Measurements from ENCODE around the gene RBFOX2. TPM values are rescaled to one million over a fixed set of nuclear protein-coding genes. Genes with fewer than 3 reads are reported as not detected.

RBFOX2 gene
- polyA plus RNA-seq, 1 of the 3 experiments (the other 2 are of a cell fraction): 115 TPM

DNA sequence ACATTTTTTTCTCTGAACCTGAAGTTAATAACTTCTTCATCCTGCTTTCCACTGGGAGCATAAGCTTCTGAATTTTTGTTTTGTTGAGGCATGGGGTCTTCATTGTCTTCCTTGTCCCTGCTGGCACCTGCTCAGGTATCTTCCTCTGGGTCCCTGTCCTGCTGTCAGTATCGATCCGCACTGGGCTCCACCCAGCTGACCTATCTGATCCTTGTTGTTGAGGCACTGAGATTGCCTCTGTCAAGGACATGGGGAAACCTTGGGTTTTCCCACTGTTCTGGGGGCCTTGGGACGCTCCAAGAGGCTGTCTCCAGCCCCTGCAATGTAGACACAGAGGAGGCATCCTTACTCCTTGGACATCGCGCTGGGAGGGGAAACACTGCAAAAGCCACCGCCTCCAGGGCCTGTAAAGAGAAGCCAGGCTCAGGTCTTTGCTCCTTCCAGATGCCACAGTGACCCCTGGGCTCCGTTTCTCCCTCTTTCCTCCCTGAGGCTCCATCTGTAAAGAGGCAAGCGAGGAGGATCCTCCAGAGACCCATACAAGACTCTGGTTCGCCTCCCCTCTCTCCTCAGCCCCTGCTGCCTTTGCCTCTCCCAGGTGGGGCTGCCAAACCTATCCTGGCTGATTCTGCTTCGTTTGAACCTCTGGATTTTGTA, 8.6 kb upstream of the RBFOX2 start (continued):
- TF ChIP-seq EZH2phosphoT487 (IDR thresholded peaks at IDR 0.05; ENCODE audit: borderline replicate concordance, low read depth) (no peak), SIN3A (IDR thresholded peaks at IDR 0.05; ENCODE audit: borderline replicate concordance, low read depth, low read length) (no peak), MXI1 (IDR thresholded peaks at IDR 0.05; ENCODE audit: low read depth, low read length) (no peak)
- TF ChIP-seq, protein P1, sequence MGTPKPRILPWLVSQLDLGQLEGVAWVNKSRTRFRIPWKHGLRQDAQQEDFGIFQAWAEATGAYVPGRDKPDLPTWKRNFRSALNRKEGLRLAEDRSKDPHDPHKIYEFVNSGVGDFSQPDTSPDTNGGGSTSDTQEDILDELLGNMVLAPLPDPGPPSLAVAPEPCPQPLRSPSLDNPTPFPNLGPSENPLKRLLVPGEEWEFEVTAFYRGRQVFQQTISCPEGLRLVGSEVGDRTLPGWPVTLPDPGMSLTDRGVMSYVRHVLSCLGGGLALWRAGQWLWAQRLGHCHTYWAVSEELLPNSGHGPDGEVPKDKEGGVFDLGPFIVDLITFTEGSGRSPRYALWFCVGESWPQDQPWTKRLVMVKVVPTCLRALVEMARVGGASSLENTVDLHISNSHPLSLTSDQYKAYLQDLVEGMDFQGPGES (IDR thresholded peaks at IDR 0.05; ENCODE audit: low read depth, low read length): no peak
- TF ChIP-seq, protein P2, sequence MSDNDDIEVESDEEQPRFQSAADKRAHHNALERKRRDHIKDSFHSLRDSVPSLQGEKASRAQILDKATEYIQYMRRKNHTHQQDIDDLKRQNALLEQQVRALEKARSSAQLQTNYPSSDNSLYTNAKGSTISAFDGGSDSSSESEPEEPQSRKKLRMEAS (IDR thresholded peaks at IDR 0.05; ENCODE audit: low read depth): no peak

DNA sequence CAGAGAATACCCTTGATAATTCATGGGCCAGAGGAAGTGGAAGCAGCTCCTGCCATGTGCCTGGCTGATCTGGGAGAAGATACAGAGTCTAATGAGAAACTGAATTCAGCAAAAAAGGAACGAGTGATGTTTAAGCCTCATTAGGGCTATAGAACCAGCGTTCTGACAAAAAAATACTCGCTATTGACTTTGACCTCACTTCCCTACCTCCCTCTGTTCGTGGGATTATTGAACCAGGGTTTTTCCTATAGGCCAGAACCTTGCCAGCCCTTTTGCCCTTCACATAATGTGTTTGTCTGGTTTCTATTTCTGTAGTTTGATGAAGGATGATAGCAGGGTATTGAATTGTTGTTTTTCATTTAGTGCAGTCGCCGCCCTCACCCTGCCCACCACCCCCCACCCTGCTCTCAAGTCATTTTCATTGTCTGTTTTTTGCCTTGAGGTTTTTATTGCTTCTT, 7.6 kb upstream of the RBFOX2 start:
- peak overlapping the region; percentile 16; the same call in 1 of the 2 replicates for H3K9ac ChIP-seq
- peak overlapping the region; percentile 48 for H3K4me2 ChIP-seq
- no peaks in the 10 kb centered on the region for H3K9me2 ChIP-seq
- TF ChIP-seq GATA2 (CRISPR knock-in tag; IDR thresholded peaks at IDR 0.05): peak; percentile 80
- no peak for TF ChIP-seq GABPA (IDR thresholded peaks at IDR 0.05; ENCODE audit: low read depth)
- TF ChIP-seq RAD21 (IDR thresholded peaks at IDR 0.05; ENCODE audit: low read length): peak; percentile 37
- peak; percentile 51 for TF ChIP-seq CHD2 (IDR thresholded peaks at IDR 0.05; ENCODE audit: low read length, partially characterized antibody)
- TF ChIP-seq EP300 (IDR thresholded peaks at IDR 0.05; ENCODE audit: borderline replicate concordance in 1 of 2, low read depth in 1 of 2, low read length in 1 of 2): peak in 1 of 2 experiments; percentile 86; a peak in 2 of 4 replicates
- TF ChIP-seq MXI1 (IDR thresholded peaks at IDR 0.05; ENCODE audit: low read depth, low read length): peak; percentile 68; the same call in 1 of the 2 replicates
- TF ChIP-seq YY1 (IDR thresholded peaks at IDR 0.05; ENCODE audit: low read depth): no peak
- TF ChIP-seq, protein P2 (IDR thresholded peaks at IDR 0.05; ENCODE audit: low read depth): peak; percentile 69
- 0 out of 2 replicates have a peak, but pooled peaks have one; percentile 27 for TF ChIP-seq TCF12 (IDR thresholded peaks at IDR 0.05)
- no peaks in the 10 kb centered on the region for H3K79me2 ChIP-seq (ENCODE audit: insufficient read depth)
- peaks cover 8 to 26% of the 10 kb centered on the region in 2 experiments; a peak in 3 of 4 replicates for H3K4me1 ChIP-seq (ENCODE audit: control insufficient read depth in 1 of 2, insufficient read depth in 2 of 2, low read depth in 1 of 2, low read length in 1 of 2)
- no peaks in the 10 kb centered on the region for H3K36me3 ChIP-seq (replicated peaks in 1 of 2; ENCODE audit: control insufficient read depth in 1 of 2, insufficient read depth in 2 of 2, low read length in 1 of 2)
- DNase-seq: peak; percentile 69
- peak overlapping the region; percentile 37 to 98; a peak in 3 of 4 replicates for H3K27ac ChIP-seq (ENCODE audit: low read depth in 2 of 2, low read length in 1 of 2)
- H2AFZ ChIP-seq (ENCODE audit: low read depth): peak overlapping the region; percentile 79
- no peaks in the 10 kb centered on the region for H3K27me3 ChIP-seq (ENCODE audit: insufficient read depth)
- H3K9me3 ChIP-seq: no peaks in the 10 kb centered on the region
- H4K20me1 ChIP-seq (ENCODE audit: insufficient read depth): no peaks in the 10 kb centered on the region
- CTCF ChIA-PET: interaction anchor here (0.5 to 9.2 kb wide), 11 partner anchors 9 to 114 kb away, joined by 3 to 87 read pairs (median 3); no protein-coding TSS in a partner anchor
- WGBS (ENCODE audit: low lambda C conversion rate): 21% methylated on average over 6 of the region's 6 CpGs
- H3F3A ChIP-seq (replicated peaks; ENCODE audit: insufficient read depth): no peaks in the 10 kb centered on the region
- H3K4me3 ChIP-seq (ENCODE audit: low read depth in 2 of 2, low read length in 1 of 2): no peak overlapping the region
- POLR2A ChIA-PET: interaction anchor here (0.6 to 3.2 kb wide), 10 partner anchors 10 to 105 kb away, joined by 3 to 27 read pairs (median 4); no protein-coding TSS in a partner anchor
